Amniotic stem cell (primary cell): Measurements from ENCODE around the gene PFDN5.
"Not testable (repeated sequence)": the region's sequence is repeated elsewhere in the genome, so short reads cannot be mapped to it uniquely, and the experiment has no call there.

Experiments
- DNase-seq: peaks from one replicate; lab custom pipeline; 2025; lab: John Stamatoyannopoulos, UW

The PFDN5 gene

DNA sequence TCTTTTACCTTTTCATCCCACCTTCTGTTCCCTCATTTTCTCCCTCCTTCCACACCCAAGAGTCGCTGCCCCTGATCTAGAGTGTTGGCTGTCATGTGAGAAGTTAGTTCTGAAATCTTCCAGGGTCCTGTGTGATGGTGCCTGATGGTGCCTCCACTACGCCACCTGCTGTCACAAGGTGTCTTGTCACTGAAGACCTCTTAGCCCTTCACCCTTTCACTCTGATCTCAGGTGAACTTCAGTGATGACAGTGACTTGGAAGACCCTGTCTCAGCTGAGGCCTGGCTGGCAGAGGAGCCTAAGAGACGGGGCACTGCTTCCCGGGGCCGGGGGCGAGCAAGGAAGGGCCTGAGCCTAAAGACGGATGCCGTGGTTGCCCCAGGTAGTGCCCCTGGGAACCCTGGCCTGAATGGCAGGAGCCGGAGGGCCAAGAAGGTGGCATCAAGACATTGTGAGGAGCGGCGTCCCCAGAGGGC, 7.6 kb upstream of the PFDN5 start:
- no peak for DNase-seq

DNA sequence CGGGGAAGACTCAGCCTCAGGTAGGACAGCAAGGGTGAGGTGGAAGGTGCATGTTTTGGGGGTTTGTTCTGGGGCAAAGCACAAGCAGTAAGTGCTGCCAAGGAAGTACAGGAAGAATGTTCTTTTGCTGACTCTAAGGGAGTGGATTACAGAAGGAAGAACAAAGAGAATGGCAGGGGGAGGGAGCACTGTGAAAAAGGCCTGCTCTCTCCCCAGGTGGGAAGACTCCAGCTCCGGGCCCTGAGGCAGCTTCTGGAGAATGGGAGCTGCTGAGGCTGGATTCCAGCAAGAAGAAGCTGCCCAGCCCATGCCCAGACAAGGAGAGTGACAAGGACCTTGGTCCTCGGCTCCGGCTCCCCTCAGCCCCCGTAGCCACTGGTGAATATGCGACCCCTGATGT, 7.0 kb upstream of the PFDN5 start:
- DNase-seq: no peak

GRCh38 chr12:53289891-53290290, 5.5 kb upstream of the PFDN5 start:
- no peak for DNase-seq

DNA sequence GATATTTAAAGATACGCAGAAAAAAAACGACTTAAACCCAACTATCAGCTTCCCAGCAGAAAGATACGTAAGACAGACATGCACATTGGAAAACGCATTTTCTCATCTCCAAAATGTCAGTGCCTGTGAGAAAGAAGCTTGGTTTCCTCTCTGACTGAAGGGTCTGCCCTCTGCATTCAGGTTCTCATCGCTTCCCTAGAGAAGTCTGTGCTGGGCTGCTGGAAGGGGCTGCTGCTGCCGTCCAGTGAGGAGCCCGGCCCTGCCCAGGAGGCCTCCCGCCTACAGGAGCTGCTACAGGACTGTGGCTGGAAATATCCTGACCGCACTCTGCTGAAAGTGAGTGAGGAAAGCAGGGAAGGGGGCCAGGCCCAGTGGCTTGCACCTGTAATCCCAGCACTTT, 4.7 kb upstream of the PFDN5 start:
- no peak for DNase-seq

DNA sequence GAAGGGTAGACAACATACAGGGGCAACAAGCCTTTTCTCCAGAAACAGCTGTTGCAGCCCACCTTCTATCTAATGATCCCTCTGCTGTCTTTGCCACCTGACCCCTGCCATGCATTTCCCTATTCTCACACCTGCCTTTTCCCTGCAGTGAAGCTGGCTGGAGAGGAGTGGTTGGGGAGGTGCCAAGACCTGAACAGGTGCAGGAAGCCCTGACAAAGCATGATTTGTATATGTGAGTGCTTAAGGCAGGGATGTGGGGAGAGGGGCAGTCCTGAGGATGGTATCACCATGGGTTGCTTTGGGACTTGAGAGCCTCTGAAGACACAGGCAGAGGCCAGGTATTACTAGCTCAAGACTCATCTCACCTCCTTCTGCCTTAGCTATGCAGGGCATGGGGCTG, 2.9 kb upstream of the PFDN5 start:
- DNase-seq: no peak

DNA sequence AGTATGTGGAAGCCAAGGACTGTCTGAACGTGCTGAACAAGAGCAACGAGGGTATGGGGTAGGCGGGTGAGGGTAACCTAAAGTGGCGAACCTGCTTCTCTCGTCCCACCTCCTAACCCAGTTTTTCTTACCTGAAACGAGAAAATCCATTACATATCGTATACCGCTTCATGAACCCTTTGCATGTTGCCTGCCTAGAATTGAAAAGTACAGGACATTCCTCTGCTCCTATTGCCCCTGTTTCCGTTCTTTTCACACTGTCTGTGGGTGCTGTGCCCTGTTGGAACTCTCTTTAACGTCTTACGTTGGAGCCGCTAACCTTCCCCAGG, 513 bp downstream of the PFDN5 start:
- DNase-seq: no peak

DNA sequence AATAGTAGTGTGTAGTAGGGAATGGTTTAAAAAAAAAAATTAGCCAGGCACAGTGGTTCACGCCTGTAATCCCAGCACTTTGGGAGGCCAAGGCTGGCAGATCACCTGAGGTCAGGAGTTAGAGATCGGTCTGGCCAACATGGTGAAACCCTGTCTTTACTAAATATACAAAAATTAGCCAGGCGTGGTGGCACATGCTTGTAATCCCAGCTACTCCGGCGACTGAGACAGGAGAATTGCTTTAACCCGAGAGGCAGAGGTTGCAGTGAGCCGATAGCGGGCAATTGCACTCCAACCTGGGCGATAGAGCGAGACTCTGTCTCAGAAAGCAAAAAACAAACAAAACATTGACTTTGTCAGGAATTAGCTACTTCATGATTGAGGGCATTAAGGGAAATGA, 1.8 kb downstream of the PFDN5 start:
- not testable (repeated sequence) for DNase-seq

DNA sequence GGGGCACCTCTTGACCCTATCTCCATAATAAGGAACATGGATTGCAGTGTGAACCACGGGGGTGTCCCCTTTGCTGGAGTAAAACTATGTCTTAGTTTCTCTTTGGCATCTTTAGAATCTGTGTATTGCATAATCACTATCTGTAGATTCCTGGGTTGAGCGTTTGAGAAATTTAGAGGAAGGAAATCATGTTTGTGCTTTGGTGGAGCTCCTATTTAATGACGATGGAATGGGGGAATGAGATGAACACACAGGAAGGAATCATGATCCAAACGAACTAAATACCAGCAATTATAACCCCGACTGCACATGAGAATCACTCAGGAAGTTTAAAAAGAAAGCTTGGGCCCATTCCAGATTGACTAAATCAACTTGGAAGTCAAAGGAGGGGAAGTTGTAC, 2.8 kb downstream of the PFDN5 start:
- DNase-seq: peak; percentile 74

- DNase-seq: peak; percentile 22
Observed at GRCh38 chr12:53299101-53299453, 3.7 kb downstream of the PFDN5 start.

DNA sequence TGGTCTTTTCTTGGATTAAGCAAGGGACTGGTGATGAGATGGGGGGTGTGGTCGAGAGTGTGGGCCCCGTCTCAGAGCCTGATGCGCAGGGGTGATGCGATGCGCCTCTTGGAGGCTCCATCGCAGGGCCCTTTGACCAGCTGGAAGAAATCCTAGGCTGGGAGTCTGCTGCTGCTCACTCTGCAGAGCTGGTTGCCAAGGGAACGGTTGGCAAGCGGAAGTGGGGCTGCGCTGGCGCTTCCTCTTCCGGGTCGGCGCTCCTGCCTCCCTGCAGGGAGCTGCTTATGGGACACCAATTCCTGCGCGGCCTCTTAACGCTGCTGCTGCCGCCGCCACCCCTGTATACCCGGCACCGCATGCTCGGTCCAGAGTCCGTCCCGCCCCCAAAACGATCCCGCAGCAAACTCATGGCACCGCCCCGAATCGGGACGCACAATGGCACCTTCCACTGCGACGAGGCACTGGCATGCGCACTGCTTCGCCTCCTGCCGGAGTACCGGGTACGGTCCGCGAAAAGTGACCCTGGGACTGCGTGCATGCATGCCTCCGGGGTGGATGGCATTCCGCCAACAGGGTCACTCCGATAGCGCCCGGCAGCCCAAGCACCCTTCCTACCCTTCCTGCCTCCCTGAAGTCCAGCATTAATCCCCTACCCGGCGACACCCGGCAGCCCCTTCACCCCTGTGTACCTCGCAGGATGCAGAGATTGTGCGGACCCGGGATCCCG, 4.3 kb downstream of the PFDN5 start, which contains the start of gene MYG1:
MYG1 (plus strand) TSS at position 242 of the 727 bp plus-strand sequence; CDS start at position 285, 43 bp downstream.
- DNase-seq: peak; percentile 26

DNA sequence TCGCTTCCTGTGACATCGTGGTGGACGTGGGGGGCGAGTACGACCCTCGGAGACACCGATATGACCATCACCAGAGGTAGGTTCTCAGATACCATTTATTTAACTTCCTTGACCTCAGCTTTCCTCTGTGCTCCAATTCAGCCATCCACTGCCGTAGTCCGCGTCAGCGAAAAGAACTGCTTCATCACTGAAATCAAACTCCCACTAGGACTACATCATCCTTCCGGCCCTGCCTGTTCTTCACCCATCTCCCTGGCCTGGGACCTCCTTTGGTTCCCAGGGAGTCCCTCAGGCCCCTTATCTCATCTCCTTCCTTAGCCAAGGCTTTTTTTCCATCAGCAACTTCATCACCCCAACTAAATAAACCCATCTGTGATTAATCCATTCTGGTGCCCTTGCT, 4.8 kb downstream of the PFDN5 start:
- no peak for DNase-seq

GRCh38 chr12:53302903-53303302, 7.6 kb downstream of the PFDN5 start:
- DNase-seq: no peak

GRCh38 chr12:53306826-53307225, 11.5 kb downstream of the PFDN5 start:
- no peak for DNase-seq

DNA sequence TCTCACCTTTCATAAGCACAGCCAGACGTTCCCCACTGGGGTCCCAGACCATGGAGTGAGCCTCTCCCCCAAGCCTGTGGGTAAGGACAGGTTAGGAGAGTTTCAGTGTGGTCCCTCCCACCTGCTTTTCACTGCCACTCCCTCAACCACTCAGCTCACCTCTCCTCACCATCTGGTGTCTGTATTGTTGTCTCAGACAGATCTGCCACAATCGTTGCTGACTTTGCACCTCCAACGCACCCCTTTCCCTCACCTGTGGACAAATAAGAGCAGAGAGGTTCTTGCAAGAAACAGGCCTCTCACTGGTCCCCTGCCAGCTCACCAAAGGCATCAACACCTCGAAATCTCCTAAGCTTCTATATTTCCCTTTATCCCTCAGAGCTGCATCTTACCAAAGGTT, 12.9 kb downstream of the PFDN5 start:
- no peak for DNase-seq

DNA sequence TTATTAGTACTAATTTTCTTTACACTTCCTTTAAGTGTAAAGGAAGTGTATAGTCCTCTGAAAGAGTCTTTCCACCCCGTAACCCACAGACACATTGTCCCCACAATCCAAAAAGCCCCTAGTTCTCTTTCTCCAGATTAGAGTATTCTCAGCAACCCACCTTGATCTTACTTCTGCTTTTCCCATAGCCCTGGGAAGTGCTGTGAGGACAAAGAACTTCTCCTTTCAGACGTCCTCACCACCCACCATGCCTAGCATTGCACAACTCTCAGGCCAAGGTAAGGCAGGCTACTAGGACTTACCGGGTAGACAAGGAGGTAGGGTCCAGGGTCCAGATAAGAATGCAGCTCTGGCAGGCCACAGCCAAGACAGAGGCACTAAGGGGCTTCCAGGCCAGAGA, 18.7 kb downstream of the PFDN5 start:
- DNase-seq: no peak

DNA sequence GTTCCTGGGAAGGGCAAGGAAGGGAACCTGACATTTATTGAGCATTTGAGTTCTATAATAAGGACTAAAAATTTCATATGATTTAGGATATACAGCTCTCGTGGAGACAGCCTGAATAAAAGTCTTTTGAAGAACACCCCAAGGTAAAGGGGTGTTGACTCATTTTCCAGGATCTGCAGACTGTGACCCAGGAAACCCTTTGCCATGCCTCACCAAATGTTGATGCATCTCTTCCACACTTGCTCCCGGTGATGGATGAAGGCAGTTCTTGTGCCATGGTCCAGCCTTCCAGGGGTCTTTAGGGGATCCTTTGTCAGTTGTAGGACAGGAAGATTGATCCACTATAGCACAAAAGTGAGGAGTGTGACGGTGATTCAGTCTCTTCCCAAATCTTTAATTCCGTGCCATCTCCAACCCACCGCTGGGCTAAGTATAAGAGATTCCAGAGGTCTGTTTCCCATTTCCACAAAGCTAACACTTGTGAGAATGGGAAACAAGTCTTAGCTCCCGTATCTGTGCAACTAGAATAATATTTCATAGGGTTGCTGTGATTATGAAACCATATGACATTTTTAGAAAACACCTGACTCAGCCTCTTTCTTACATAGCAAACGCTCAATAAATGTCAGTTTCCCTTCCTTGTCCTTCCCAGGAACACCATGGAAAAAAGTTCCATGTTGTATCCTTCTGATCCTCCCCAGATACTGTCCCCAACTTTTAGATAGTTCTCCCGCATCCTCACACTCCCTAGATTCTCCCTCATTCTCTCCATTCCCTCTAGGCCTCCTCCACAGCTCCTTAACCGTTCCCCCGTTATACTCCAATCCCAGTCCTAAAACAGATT, 25.2 kb downstream of the PFDN5 start:
- no peak for DNase-seq

GRCh38 chr12:53324113-53324778, 28.9 kb downstream of the PFDN5 start:
- DNase-seq: no peak

DNA sequence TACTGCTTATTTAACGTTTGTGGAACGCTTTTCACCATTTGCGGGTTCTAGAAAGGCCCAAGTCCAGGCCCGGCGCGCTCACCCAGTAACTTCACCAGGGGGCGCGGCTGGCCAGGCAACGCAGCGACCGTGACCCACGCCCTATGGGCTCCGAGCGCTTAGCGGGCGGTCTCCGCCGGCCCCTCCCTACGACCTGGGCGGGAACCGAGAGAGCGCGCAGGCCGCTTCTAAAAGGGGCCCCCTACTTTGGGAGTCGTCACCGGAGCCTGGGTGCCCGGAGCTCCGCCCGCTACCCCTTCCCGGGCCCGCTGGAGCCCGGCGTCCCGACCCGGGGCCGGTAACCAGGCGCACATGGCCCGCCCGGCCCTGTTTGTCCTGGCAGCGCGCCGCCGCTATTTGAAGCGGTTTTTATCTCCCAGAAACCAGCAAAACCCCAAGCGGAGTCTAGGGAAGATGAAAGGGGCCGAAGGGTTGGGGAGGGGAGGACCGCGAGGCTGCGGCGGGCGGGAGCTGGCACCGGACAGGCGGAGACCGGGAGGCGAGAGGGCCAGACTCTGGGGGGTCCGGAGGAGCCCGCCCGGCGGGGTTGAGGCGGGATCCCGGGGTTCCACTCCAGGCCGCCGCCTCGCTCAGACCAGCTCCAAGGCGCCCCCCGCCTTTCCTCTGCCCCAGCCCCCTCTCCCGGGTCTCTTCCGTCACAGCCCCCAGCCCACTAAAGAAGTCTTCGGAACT, 29.6 kb downstream of the PFDN5 start:
- peak; percentile 84 for DNase-seq

DNA sequence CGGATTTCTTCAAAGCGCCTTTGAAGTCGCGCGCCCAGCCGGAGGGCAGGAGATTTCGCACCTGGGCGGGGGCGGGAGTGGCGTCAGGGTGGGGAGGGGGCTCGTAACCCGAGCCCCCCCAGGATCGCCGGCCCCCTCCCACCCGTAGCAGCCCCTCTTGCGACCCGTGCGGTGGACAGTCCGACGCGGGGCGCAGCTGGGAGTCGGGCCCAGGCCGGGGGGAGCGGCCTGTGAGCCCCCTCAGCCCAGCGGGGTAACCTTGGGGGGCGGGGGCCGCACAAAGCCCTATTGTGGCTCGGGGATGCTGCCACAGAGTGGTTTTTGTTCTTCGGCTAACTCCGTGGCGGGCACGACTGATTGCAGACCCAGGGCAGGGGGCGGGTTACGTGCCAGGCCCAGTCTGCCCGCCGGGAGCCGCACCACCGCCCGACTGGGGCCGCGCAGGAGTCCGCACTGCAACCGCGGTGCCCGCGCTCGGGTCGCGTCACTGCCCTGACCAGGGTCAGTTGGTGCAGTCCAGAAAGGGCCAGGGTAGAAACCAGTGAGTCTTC, 30.2 kb downstream of the PFDN5 start:
- DNase-seq: no peak

GRCh38 chr12:53326460-53327185, 31.3 kb downstream of the PFDN5 start:
- DNase-seq: no peak

DNA sequence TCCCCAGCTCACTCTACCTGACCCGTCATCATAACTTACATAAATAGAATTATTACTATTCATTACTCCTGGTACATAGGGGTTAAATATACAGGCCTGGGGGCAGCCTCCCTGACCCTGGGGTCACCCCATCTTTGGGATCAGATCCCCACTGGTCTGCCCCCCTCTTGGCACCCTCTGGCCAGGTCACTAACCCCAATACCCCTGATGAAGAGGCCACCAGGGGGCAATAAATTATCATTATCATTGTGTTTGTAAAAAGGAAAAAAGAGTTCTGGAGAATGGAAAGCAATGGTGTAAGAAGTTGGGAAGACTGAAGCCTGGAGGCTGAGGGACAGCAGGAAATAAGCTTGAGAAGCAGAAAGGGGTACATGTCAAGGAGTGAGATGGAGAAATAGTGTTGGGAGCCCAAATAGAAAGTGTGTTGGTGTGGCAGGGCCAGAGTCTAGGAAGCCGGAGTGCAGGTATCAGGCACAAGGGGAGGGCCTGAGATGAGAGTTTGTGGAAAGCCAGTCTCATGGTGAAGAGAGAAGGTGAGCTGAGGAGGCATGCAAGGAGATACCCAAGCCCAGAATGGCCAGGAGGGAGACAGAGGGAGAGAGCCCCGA, 32.2 kb downstream of the PFDN5 start:
- DNase-seq: no peak
